Thyroid gland (tissue), 4 donors: ENCODE data around the gene TMEM69. TPM values are rescaled to one million over a fixed set of nuclear protein-coding genes. Genes with fewer than 3 reads are reported as not detected.

ENCODE experiments used
- DNase-seq, 2 donors: peaks; one replicate each; pipeline ENCODE4 v3.0.0-alpha.2; 2019
- H3K27ac ChIP-seq, 3 donors: fragments of 200-600 bp; sonication (generic); 1 replicate in 2 of 3; 2 replicates in 1 of 3; pipeline ENCODE4 v1.5.1; 2016 to 2019; ENCODE audit warnings: mild to moderate bottlenecking in 1 of 3, moderate library complexity in 1 of 3
- H3K27me3 ChIP-seq: fragments of 200-600 bp; sonication (generic); one replicate; pipeline ENCODE4 v1.5.1; 2019
- H3K36me3 ChIP-seq, 2 donors: fragments of 200-600 bp; sonication (generic); one replicate each; pipeline ENCODE4 v1.5.1; 2016 to 2019
- H3K4me1 ChIP-seq, 2 donors: fragments of 200-600 bp; sonication (generic); one replicate each; pipeline ENCODE4 v1.5.1; 2017 to 2019
- H3K4me3 ChIP-seq, 3 donors: fragments of 200-600 bp; sonication (generic); replicated peaks in 1 of 3; 1 replicate in 2 of 3; 2 replicates in 1 of 3; pipeline ENCODE4 v1.5.1; 2016; ENCODE audit warnings: mild to moderate bottlenecking in 1 of 3
- H3K9me3 ChIP-seq: fragments of 200-600 bp; sonication (generic); one replicate; pipeline ENCODE4 v1.5.1; 2017
- POLR2A ChIP-seq, 2 donors: fragments of 450-650 bp; IDR thresholded peaks; one replicate each; pipeline ENCODE4 v1.6.1; 2017; ENCODE audit warnings: antibody characterized with exemption in 2 of 2, mild to moderate bottlenecking in 2 of 2, moderate library complexity in 1 of 2
- WGBS, 2 donors: methylation state at CpG; one replicate each; pipeline ENCODE4 v1.1.5; 2017; 5-methylcytosine and 5-hydroxymethylcytosine counted together
- intact Hi-C: fragments of 100-400 bp; cut with DNase I; formaldehyde crosslinking; loops from one replicate; pipeline ENCODE4 v1.15.1; 2023
- total RNA-seq, 4 donors: library from RNA; depleted of rRNA; stranded (reverse); fragments of >200 nt; gene quantifications; one replicate each; pipeline ENCODE4 v1.2.3, GENCODE V29; 2016
- TF ChIP-seq, protein P1 (sequence below), 6 experiments: fragments of 200-600 bp in 3 of 6; fragments of 450-650 bp in 3 of 6; sonication (generic) in 3 of 6; IDR thresholded peaks; one replicate each; pipeline ENCODE4 v1.5.1; 2016 to 2019; ENCODE audit warnings: antibody characterized with exemption in 6 of 6, mild to moderate bottlenecking in 2 of 6, inconsistent platforms in 1 of 6, moderate library complexity in 1 of 6

The TMEM69 gene
- total RNA-seq, 4 donors from 2014 or later: 15.7 to 30.9 (median 25.7) TPM

DNA sequence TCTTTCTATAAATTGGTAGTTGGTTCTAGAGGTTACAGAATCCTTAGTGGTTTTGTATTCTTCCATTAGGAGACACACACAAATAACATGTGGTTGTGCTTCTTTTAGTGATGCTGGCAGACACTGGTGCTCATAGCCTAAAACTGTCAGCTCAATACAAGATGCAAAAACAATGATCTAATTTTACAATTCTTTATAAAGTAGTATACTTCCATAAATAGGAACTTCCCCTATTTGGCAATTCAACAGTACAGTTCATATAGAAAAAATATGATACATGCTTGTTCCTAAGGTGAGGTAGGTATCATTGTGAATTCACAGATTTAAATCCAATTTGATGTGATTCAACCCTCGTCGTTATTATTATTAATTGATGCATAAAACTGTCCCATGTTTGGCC lies 43.3 kb upstream of the TMEM69 start:
- H3K4me3 ChIP-seq: no peak overlapping the region
- whole genome bisulfite sequencing, 2 donors: 92 to 93% methylated on average over 2 of the region's 2 CpGs
- no peak for DNase-seq
- H3K36me3 ChIP-seq: peaks cover 20 to 22% of the 10 kb centered on the region in 2 donors
- no peaks in the 10 kb centered on the region for H3K9me3 ChIP-seq
- intact Hi-C loops: no loop called here
- H3K27me3 ChIP-seq: no peaks in the 10 kb centered on the region
- peak overlapping the region in 1 of 3 donors; percentile 14 for H3K27ac ChIP-seq
- no peak for TF ChIP-seq POLR2A (IDR thresholded peaks at IDR 0.05)
- H3K4me1 ChIP-seq: peaks cover 0 to 4% of the 10 kb centered on the region in 2 donors

- no peaks in the 10 kb centered on the region for H3K9me3 ChIP-seq
- H3K27ac ChIP-seq: no peak overlapping the region
- peaks cover 0 to 4% of the 10 kb centered on the region in 2 donors for H3K4me1 ChIP-seq
- peaks cover 17 to 25% of the 10 kb centered on the region in 2 donors for H3K36me3 ChIP-seq
- intact Hi-C loops: no loop called here
- TF ChIP-seq POLR2A (IDR thresholded peaks at IDR 0.05): no peak
- TF ChIP-seq, protein P1, sequence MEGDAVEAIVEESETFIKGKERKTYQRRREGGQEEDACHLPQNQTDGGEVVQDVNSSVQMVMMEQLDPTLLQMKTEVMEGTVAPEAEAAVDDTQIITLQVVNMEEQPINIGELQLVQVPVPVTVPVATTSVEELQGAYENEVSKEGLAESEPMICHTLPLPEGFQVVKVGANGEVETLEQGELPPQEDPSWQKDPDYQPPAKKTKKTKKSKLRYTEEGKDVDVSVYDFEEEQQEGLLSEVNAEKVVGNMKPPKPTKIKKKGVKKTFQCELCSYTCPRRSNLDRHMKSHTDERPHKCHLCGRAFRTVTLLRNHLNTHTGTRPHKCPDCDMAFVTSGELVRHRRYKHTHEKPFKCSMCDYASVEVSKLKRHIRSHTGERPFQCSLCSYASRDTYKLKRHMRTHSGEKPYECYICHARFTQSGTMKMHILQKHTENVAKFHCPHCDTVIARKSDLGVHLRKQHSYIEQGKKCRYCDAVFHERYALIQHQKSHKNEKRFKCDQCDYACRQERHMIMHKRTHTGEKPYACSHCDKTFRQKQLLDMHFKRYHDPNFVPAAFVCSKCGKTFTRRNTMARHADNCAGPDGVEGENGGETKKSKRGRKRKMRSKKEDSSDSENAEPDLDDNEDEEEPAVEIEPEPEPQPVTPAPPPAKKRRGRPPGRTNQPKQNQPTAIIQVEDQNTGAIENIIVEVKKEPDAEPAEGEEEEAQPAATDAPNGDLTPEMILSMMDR (IDR thresholded peaks at IDR 0.05): no peak
- no peak for DNase-seq
- no peak overlapping the region for H3K4me3 ChIP-seq
- H3K27me3 ChIP-seq: no peaks in the 10 kb centered on the region
- 92% methylated on average over 9 of the region's 9 CpGs for WGBS, 2 donors
Measured at GRCh38 chr1:45647248-45648021, 40.5 kb upstream of the TMEM69 start.

GRCh38 chr1:45654540-45655280 lies 33.3 kb upstream of the TMEM69 start:
- no peak for DNase-seq
- Histone ChIP-seq H3K27me3 (no peaks in the 10 kb centered on the region), H3K36me3 (peaks cover 61 to 62% of the 10 kb centered on the region in 2 donors), H3K27ac (no peak overlapping the region), H3K4me3 (no peak overlapping the region), H3K4me1 (no peaks in the 10 kb centered on the region), H3K9me3 (no peaks in the 10 kb centered on the region)
- intact Hi-C loops: no loop called here
- 95% methylated on average over 12 of the region's 12 CpGs for WGBS, 2 donors
- TF ChIP-seq, protein P1 (IDR thresholded peaks at IDR 0.05): no peak
- TF ChIP-seq POLR2A (IDR thresholded peaks at IDR 0.05): no peak

DNA sequence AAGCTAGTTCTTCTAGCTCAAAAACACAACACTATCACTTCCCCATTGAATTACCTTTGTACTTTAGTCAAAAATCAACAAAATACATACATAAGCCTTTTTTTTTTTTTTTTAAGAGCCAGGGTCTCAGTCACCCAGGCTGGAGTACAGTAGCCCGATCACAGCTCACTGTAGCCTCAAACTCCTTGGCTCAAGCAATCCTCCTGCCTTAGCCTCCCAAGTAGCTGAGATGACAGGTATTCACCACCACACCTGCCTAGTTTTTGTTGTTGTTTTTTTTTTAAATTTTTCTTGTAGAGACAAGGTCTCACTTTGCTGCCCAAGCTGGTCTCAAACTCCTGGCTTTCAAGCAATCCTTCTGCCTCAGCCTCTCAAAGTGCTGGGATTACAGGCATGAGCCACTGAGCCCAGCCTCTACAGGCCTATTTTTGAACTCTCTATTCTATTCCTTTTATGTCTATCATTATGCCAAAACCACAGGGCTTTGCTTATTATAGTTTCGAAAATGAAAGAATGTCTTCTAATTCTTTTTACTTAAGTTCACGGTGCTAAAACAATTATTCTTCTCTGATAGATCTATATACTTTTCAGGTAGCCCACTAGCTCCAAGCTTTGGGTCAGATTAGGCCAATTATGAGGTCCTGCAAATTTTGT lies 31.3 kb upstream of the TMEM69 start:
- intact Hi-C loops: no loop called here
- Histone ChIP-seq H3K27me3 (no peaks in the 10 kb centered on the region), H3K36me3 (peaks cover 51 to 55% of the 10 kb centered on the region in 2 donors), H3K27ac (no peak overlapping the region), H3K9me3 (no peaks in the 10 kb centered on the region), H3K4me3 (no peak overlapping the region), H3K4me1 (no peaks in the 10 kb centered on the region)
- WGBS, 2 donors: 97 to 98% methylated on average over 3 of the region's 3 CpGs
- no peak for DNase-seq
- TF ChIP-seq, protein P1 (IDR thresholded peaks at IDR 0.05): no peak
- no peak for TF ChIP-seq POLR2A (IDR thresholded peaks at IDR 0.05)

DNA sequence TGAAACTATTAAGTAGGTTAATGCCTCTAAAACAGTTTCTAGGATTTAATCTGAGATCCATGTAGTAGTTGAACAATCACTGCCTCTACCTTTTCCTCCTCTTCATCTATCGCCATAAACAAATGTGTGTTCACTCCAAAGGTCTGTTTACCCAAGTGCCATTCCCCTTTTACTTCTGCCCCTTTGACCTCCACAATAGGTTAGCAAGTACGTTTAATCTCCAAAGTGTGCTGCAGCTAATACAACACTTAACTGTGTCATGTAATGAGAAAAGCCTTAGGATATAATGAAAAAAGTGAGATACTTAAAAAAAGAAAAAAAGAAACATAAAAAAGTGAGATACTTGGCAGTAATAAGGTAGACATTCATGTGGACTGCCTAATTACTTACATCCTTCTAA lies 29.8 kb upstream of the TMEM69 start:
- no peak overlapping the region for H3K4me3 ChIP-seq
- no peak overlapping the region for H3K27ac ChIP-seq
- H3K27me3 ChIP-seq: no peaks in the 10 kb centered on the region
- no peaks in the 10 kb centered on the region for H3K9me3 ChIP-seq
- intact Hi-C loops: no loop called here
- DNase-seq: no peak
- TF ChIP-seq, protein P1 (IDR thresholded peaks at IDR 0.05): no peak
- no peak for TF ChIP-seq POLR2A (IDR thresholded peaks at IDR 0.05)
- WGBS, 2 donors: 84 to 88% methylated on average over 2 of the region's 2 CpGs
- peaks cover 51% of the 10 kb centered on the region in 2 donors for H3K36me3 ChIP-seq
- no peaks in the 10 kb centered on the region for H3K4me1 ChIP-seq
